ENCODE measurements around the gene HSPB8. TPM values are rescaled to one million over a fixed set of nuclear protein-coding genes. Genes with fewer than 3 reads are reported as not detected.

HSPB8 gene
- total and polyA plus RNA-seq, 2 of the 8 experiments (the other 6 are each of a cell fraction or from before 2014, with no cell fraction given), result 11.7 to 28.2 TPM

- no peak for TF ChIP-seq POLR2AphosphoS5 (IDR thresholded peaks at IDR 0.05; ENCODE audit: low read depth, low read length)
- no peak for TF ChIP-seq ZNF274 (IDR thresholded peaks at IDR 0.05; ENCODE audit: borderline replicate concordance, extremely low read depth, low read length)
- no peak for TF ChIP-seq RFX5 (IDR thresholded peaks at IDR 0.05; ENCODE audit: borderline replicate concordance, low read depth, low read length)
- no peak for TF ChIP-seq E2F6 (IDR thresholded peaks at IDR 0.05)
- TF ChIP-seq YY1 (IDR thresholded peaks at IDR 0.05; ENCODE audit: low read depth, low read length), result no peak
- TF ChIP-seq TCF12 (IDR thresholded peaks at IDR 0.05; ENCODE audit: low read depth, low read length), result no peak
- TF ChIP-seq EZH2 (IDR thresholded peaks at IDR 0.05; ENCODE audit: low read depth, low read length, severe bottlenecking), result no peak
Measured at GRCh38 chr12:119157528-119157927, 21.2 kb upstream of the HSPB8 start (continued).

Measured in H1 (cell line).